Measurements from ENCODE around the gene BASP1.
"Not testable (repeated sequence)": the region's sequence is repeated elsewhere in the genome, so short reads cannot be mapped to it uniquely, and the experiment has no call there.

Gene BASP1

GRCh38 chr5:17184588-17184987 lies 32.8 kb upstream of the BASP1 start:
- Histone ChIP-seq H3K4me3 (ENCODE audit: low read length) (no peak overlapping the region), H3K27ac (ENCODE audit: low read length) (no peak overlapping the region), H3K9me3 (ENCODE audit: insufficient read depth, low read depth, low read length) (no peaks in the 10 kb centered on the region), H3K36me3 (ENCODE audit: insufficient read depth, low read depth, low read length) (no peaks in the 10 kb centered on the region), H3K9ac (ENCODE audit: low read depth, low read length) (no peak overlapping the region), H3K27me3 (ENCODE audit: insufficient read depth, low read length) (no peaks in the 10 kb centered on the region), H3K4me1 (ENCODE audit: insufficient read depth, low read length) (0 out of 2 replicates have a peak, but pooled peaks cover 2% of the 10 kb centered on the region)

DNA sequence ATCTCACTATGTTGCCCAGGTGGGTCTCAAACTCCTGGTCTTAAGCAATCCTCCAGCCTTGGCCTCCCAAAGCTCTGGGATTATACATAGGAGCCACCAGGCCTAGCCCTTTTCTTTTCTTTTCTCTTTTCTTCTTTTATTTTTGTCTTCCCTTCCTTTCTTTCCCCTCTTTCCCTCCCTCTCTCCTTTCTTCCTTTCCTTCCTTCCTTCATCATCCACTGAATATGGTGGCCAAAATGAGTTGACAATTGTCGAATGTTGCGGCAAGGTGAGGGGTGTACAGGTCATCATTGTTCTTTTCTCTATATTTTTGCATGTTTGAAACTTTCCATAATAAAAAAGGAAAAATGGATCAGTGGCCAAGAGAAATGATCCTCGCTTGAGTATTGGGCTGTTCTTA lies 32.1 kb upstream of the BASP1 start:
- Histone ChIP-seq H3K9ac (ENCODE audit: low read depth, low read length) (no peak overlapping the region), H3K4me1 (ENCODE audit: insufficient read depth, low read length) (0 out of 2 replicates have a peak, but pooled peaks cover 7% of the 10 kb centered on the region), H3K27ac (ENCODE audit: low read length) (no peak overlapping the region)

DNA sequence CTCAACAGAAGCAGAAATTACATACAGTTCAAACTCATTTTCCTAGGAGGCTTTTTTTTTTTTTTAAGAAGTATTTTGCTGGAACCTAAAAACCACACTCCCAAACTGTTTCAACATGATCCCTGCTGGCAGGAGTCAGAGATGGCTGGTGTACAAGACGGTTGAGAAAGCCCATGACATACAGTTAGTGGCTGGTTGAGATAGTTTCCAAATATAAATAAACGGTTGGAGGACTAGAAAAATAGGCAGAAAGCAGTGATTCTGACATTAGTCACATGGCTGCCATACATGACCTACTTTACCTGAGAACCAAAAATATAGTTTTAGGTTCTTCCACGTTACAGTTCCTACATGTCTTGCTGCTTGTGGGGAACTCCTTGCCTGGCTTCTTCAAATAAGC lies 31.7 kb upstream of the BASP1 start:
- Histone ChIP-seq H3K9me3 (ENCODE audit: insufficient read depth, low read depth, low read length) (no peaks in the 10 kb centered on the region), H3K4me3 (ENCODE audit: low read length) (no peak overlapping the region), H3K27me3 (ENCODE audit: insufficient read depth, low read length) (no peaks in the 10 kb centered on the region), H3K36me3 (ENCODE audit: insufficient read depth, low read depth, low read length) (no peaks in the 10 kb centered on the region), H3K4me1 (ENCODE audit: insufficient read depth, low read length) (peaks cover 7% of the 10 kb centered on the region; the same call in 1 of the 2 replicates), H3K27ac (ENCODE audit: low read length) (no peak overlapping the region), H3K9ac (ENCODE audit: low read depth, low read length) (no peak overlapping the region)

More for the DNA sequence above, 32.1 kb upstream of the BASP1 start:
- Histone ChIP-seq H3K4me3 (ENCODE audit: low read length) (no peak overlapping the region), H3K36me3 (ENCODE audit: insufficient read depth, low read depth, low read length) (no peaks in the 10 kb centered on the region), H3K9me3 (ENCODE audit: insufficient read depth, low read depth, low read length) (no peaks in the 10 kb centered on the region), H3K27me3 (ENCODE audit: insufficient read depth, low read length) (no peaks in the 10 kb centered on the region)

GRCh38 chr5:17186256-17186655 lies 31.2 kb upstream of the BASP1 start:
- H3K4me3 ChIP-seq (ENCODE audit: low read length), result no peak overlapping the region
- H3K9me3 ChIP-seq (ENCODE audit: insufficient read depth, low read depth, low read length), result no peaks in the 10 kb centered on the region
- H3K4me1 ChIP-seq (ENCODE audit: insufficient read depth, low read length), result peaks cover 9% of the 10 kb centered on the region; the same call in 1 of the 2 replicates
- H3K27me3 ChIP-seq (ENCODE audit: insufficient read depth, low read length), result no peaks in the 10 kb centered on the region
- no peaks in the 10 kb centered on the region for H3K36me3 ChIP-seq (ENCODE audit: insufficient read depth, low read depth, low read length)
- no peak overlapping the region for H3K27ac ChIP-seq (ENCODE audit: low read length)
- H3K9ac ChIP-seq (ENCODE audit: low read depth, low read length), result no peak overlapping the region

GRCh38 chr5:17187011-17187785 lies 30.2 kb upstream of the BASP1 start:
- H3K27me3 ChIP-seq (ENCODE audit: insufficient read depth, low read length), result no peaks in the 10 kb centered on the region
- H3K36me3 ChIP-seq (ENCODE audit: insufficient read depth, low read depth, low read length), result no peaks in the 10 kb centered on the region
- H3K4me1 ChIP-seq (ENCODE audit: insufficient read depth, low read length), result peaks cover 9% of the 10 kb centered on the region; the same call in 1 of the 2 replicates
- H3K9ac ChIP-seq (ENCODE audit: low read depth, low read length), result no peak overlapping the region
- no peaks in the 10 kb centered on the region for H3K9me3 ChIP-seq (ENCODE audit: insufficient read depth, low read depth, low read length)
- H3K4me3 ChIP-seq (ENCODE audit: low read length), result no peak overlapping the region
- H3K27ac ChIP-seq (ENCODE audit: low read length), result no peak overlapping the region

GRCh38 chr5:17187786-17188170 lies 29.7 kb upstream of the BASP1 start:
- Histone ChIP-seq H3K27ac (ENCODE audit: low read length) (no peak overlapping the region), H3K4me1 (ENCODE audit: insufficient read depth, low read length) (peaks cover 9% of the 10 kb centered on the region; the same call in 1 of the 2 replicates), H3K9ac (ENCODE audit: low read depth, low read length) (no peak overlapping the region)

GRCh38 chr5:17189381-17190036 lies 27.9 kb upstream of the BASP1 start:
- Histone ChIP-seq H3K9me3 (ENCODE audit: insufficient read depth, low read depth, low read length) (no peaks in the 10 kb centered on the region), H3K27ac (ENCODE audit: low read length) (no peak overlapping the region), H3K4me3 (ENCODE audit: low read length) (no peak overlapping the region), H3K36me3 (ENCODE audit: insufficient read depth, low read depth, low read length) (no peaks in the 10 kb centered on the region), H3K27me3 (ENCODE audit: insufficient read depth, low read length) (no peaks in the 10 kb centered on the region), H3K4me1 (ENCODE audit: insufficient read depth, low read length) (peaks cover 9% of the 10 kb centered on the region; the same call in 1 of the 2 replicates), H3K9ac (ENCODE audit: low read depth, low read length) (no peak overlapping the region)

More at GRCh38 chr5:17187786-17188170, 29.7 kb upstream of the BASP1 start:
- Histone ChIP-seq H3K27me3 (ENCODE audit: insufficient read depth, low read length) (no peaks in the 10 kb centered on the region), H3K4me3 (ENCODE audit: low read length) (no peak overlapping the region), H3K9me3 (ENCODE audit: insufficient read depth, low read depth, low read length) (no peaks in the 10 kb centered on the region), H3K36me3 (ENCODE audit: insufficient read depth, low read depth, low read length) (no peaks in the 10 kb centered on the region)

DNA sequence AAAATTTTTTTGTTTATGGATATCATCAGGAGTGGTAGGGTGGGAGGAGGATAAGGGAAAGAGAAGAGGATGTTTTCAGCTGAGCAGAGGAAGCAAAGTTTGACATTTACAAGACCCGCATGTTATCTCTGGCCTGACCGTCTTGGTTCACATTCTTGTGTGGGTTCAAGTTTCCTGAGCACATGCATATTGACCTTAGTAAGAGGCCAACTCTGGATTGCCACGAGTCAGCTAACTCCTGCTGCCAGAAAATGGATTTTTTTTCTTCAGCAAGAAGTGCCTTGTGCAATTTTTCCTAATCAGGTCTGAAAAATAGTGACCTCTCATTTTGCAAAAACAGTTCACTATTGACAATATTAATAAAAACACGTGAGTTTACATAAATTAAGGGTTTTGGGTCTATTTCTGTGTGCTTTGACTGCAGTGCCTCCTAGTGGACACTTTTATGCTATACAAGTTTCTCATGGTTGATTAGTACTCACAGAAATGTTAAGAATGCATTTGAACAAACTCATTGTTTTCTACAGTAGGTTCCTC lies 27.1 kb upstream of the BASP1 start:
- Histone ChIP-seq H3K27me3 (ENCODE audit: insufficient read depth, low read length) (no peaks in the 10 kb centered on the region), H3K4me3 (ENCODE audit: low read length) (no peak overlapping the region), H3K9ac (ENCODE audit: low read depth, low read length) (no peak overlapping the region), H3K27ac (ENCODE audit: low read length) (no peak overlapping the region), H3K4me1 (ENCODE audit: insufficient read depth, low read length) (peaks cover 9% of the 10 kb centered on the region; the same call in 1 of the 2 replicates), H3K36me3 (ENCODE audit: insufficient read depth, low read depth, low read length) (no peaks in the 10 kb centered on the region), H3K9me3 (ENCODE audit: insufficient read depth, low read depth, low read length) (no peaks in the 10 kb centered on the region)

- Histone ChIP-seq H3K9ac (ENCODE audit: low read depth, low read length) (no peak overlapping the region; the same call in 1 of the 2 replicates), H3K4me1 (ENCODE audit: insufficient read depth, low read length) (peaks cover 9% of the 10 kb centered on the region; the same call in 1 of the 2 replicates)
Observed at GRCh38 chr5:17190799-17191391, 26.5 kb upstream of the BASP1 start.

DNA sequence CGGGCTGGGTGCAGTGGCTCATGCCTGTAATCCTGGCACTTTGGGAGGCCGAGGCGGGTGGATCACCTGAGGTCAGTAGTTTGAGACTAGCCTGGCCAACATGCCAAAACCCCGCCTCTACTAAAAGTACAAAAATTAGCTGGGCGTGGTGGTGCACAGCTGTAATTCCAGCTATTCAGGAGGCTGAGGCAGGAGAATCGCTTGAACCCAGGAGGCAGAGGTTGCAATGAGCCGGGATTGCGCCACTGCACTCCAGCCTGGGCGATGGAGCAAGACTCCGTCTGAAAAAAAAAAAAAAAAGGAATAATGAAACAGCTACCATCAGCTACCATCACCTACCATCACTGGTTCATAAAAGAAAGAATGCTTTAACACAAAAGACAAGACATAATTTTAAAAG lies 25.9 kb upstream of the BASP1 start:
- not testable (repeated sequence) for H3K9ac ChIP-seq (ENCODE audit: low read depth, low read length); H3K4me1 ChIP-seq (ENCODE audit: insufficient read depth, low read length); H3K4me3 ChIP-seq (ENCODE audit: low read length); H3K9me3 ChIP-seq (ENCODE audit: insufficient read depth, low read depth, low read length); H3K36me3 ChIP-seq (ENCODE audit: insufficient read depth, low read depth, low read length); H3K27ac ChIP-seq (ENCODE audit: low read length); H3K27me3 ChIP-seq (ENCODE audit: insufficient read depth, low read length)

More at GRCh38 chr5:17190799-17191391, 26.5 kb upstream of the BASP1 start:
- no peak overlapping the region for H3K4me3 ChIP-seq (ENCODE audit: low read length)
- H3K27ac ChIP-seq (ENCODE audit: low read length), result no peak overlapping the region
- H3K36me3 ChIP-seq (ENCODE audit: insufficient read depth, low read depth, low read length), result no peaks in the 10 kb centered on the region
- H3K27me3 ChIP-seq (ENCODE audit: insufficient read depth, low read length), result no peaks in the 10 kb centered on the region
- H3K9me3 ChIP-seq (ENCODE audit: insufficient read depth, low read depth, low read length), result no peaks in the 10 kb centered on the region

DNA sequence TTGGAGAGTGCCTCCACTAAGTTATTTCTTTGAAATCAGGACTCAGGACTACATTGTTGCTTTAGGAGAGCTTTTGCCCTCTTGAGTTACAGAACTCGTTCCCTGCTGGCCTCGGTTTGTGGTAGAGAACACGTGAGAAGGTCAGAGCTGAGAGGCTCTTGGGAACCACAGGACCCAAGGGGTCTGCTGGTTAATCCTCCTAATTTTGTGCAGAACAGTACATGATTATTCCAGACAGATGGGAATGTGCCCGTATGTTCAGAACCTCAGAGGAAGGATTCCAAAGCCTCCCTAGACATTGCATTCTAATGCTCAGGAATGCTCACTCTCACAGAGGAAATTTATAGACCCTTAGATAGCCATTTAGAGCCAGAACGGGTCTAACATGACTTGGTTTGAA lies 25.2 kb upstream of the BASP1 start:
- Histone ChIP-seq H3K4me1 (ENCODE audit: insufficient read depth, low read length) (peaks cover 9% of the 10 kb centered on the region; the same call in 1 of the 2 replicates), H3K27ac (ENCODE audit: low read length) (no peak overlapping the region)

More for the DNA sequence above, 25.2 kb upstream of the BASP1 start:
- Histone ChIP-seq H3K9me3 (ENCODE audit: insufficient read depth, low read depth, low read length) (no peaks in the 10 kb centered on the region), H3K4me3 (ENCODE audit: low read length) (no peak overlapping the region), H3K36me3 (ENCODE audit: insufficient read depth, low read depth, low read length) (no peaks in the 10 kb centered on the region), H3K9ac (ENCODE audit: low read depth, low read length) (no peak overlapping the region), H3K27me3 (ENCODE audit: insufficient read depth, low read length) (no peaks in the 10 kb centered on the region)

Measured in iPS-20b (cell line).